Measurements from ENCODE around the gene GUCY2D. TPM values are rescaled to one million over a fixed set of nuclear protein-coding genes. Genes with fewer than 3 reads are reported as not detected.
"Not testable (repeated sequence)": the region's sequence is repeated elsewhere in the genome, so short reads cannot be mapped to it uniquely, and the experiment has no call there.

The GUCY2D gene
- total RNA-seq (ENCODE audit: low replicate concordance): not detected in 2 replicates

GRCh38 chr17:8001976-8002720 is at the start of gene GUCY2D:
Gene GUCY2D (plus strand): TSS chr17:8002615. CDS start chr17:8003048, 433 bp downstream.
- TF ChIP-seq, protein P1, sequence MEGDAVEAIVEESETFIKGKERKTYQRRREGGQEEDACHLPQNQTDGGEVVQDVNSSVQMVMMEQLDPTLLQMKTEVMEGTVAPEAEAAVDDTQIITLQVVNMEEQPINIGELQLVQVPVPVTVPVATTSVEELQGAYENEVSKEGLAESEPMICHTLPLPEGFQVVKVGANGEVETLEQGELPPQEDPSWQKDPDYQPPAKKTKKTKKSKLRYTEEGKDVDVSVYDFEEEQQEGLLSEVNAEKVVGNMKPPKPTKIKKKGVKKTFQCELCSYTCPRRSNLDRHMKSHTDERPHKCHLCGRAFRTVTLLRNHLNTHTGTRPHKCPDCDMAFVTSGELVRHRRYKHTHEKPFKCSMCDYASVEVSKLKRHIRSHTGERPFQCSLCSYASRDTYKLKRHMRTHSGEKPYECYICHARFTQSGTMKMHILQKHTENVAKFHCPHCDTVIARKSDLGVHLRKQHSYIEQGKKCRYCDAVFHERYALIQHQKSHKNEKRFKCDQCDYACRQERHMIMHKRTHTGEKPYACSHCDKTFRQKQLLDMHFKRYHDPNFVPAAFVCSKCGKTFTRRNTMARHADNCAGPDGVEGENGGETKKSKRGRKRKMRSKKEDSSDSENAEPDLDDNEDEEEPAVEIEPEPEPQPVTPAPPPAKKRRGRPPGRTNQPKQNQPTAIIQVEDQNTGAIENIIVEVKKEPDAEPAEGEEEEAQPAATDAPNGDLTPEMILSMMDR (IDR thresholded peaks at IDR 0.05; ENCODE audit: insufficient read depth, low read length): no peak
- no peak for DNase-seq (ENCODE audit: low read depth)
- no peak within 1 kb of the TSS for H3K4me3 ChIP-seq (ENCODE audit: low read depth, low read length)

DNA sequence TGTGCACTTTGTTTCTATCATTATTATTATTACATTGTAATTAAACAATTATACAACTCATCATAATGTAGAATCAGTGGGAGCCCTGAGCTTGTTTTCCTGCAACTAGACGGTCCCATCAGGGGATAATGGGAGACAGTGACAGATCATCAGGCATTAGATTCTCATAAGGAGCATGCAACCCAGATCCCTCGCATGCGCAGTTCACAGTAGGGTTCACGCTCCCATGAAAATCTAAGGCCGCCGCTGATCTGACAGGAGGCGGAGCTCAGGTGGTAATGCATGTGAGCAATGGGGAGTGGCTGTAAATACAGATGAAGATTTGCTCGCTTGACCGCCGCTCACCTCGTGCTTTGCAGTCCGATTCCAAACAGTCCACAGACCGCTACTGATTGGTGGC is 49.1 kb upstream of the GUCY2D start:
- not testable (repeated sequence) for DNase-seq (ENCODE audit: low read depth); H3K4me3 ChIP-seq (ENCODE audit: low read depth, low read length)

- no peak overlapping the region for H3K4me3 ChIP-seq (ENCODE audit: low read depth, low read length)
- TF ChIP-seq, protein P1 (IDR thresholded peaks at IDR 0.05; ENCODE audit: insufficient read depth, low read length): no peak
- no peak for DNase-seq (ENCODE audit: low read depth)
These were observed 46.8 kb upstream of the GUCY2D start for GRCh38 chr17:7955414-7956227.

GRCh38 chr17:7956228-7956965 is 46.0 kb upstream of the GUCY2D start:
- peak; percentile 83 for DNase-seq (ENCODE audit: low read depth)
- TF ChIP-seq, protein P1 (IDR thresholded peaks at IDR 0.05; ENCODE audit: insufficient read depth, low read length): no peak
- no peak overlapping the region for H3K4me3 ChIP-seq (ENCODE audit: low read depth, low read length)

GRCh38 chr17:7959503-7960253 is 42.7 kb upstream of the GUCY2D start:
- DNase-seq (ENCODE audit: low read depth): no peak
- TF ChIP-seq, protein P1 (IDR thresholded peaks at IDR 0.05; ENCODE audit: insufficient read depth, low read length): no peak

DNA sequence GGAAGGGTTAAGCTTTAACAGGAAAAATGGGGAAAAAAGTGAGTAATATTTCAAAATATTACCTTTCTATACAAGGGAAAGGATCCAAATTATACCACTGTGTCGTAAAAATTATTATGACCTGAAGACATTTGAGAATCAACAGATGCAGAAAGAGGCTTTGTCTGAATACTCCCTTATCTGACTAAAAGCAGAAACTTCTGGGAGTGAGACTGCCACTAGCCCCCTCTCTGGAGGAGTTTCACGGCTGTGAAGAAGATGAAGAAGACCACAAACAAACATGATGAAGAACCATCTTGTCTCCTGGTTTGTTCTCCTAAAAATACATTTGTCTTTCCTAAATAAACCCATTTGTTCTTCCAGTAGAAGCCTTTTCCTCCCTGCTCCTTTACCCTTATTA is 41.0 kb upstream of the GUCY2D start:
- DNase-seq (ENCODE audit: low read depth): no peak
- no peak overlapping the region for H3K4me3 ChIP-seq (ENCODE audit: low read depth, low read length)
- TF ChIP-seq, protein P1 (IDR thresholded peaks at IDR 0.05; ENCODE audit: insufficient read depth, low read length): no peak

More at GRCh38 chr17:7959503-7960253, 42.7 kb upstream of the GUCY2D start:
- H3K4me3 ChIP-seq (ENCODE audit: low read depth, low read length): no peak overlapping the region
